ENCODE measurements around the gene HOXC9.

The HOXC9 gene

DNA sequence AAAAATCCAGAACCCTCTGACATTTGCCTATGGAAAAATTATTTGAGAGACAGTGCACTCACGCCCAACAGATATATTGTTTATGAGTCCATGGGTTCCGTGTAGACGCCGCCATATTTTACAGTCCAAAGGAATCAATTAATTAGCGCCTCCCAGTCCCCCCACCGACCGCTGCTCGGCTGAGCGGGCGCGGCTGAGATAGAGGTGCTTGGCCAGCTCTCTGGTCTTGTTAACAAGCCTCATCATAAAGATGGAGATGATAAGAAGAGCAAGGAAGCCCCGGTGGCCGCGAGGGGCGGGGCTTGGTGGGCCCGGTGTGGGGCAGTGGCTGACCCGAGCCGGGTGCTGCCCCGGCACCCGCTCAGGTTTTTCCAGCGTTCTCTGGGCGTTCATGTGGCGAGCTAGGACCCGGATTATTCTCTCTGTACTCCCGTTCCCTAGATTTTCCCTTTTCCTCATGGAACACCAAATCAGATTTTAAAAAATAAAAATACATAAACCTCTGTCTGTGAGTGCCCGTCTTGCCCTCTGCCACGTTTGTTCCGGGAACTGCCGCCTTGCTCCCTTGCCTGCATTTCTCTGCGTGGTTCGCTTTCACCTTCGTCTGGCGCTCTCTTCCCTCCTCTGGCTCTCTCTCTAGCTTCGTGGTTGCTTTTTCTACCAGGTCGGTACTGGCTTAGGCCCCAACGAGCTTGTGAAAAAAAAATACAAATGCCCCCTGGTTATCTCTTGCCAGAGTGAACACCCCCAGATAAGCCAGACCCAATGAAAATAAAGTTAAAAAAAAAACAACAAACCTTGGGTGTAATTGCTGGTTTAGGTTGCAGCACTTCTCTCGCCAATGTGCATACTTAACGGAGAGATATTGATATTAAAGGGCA is 36.3 kb upstream of the HOXC9 start:
- no peak for DNase-seq

DNA sequence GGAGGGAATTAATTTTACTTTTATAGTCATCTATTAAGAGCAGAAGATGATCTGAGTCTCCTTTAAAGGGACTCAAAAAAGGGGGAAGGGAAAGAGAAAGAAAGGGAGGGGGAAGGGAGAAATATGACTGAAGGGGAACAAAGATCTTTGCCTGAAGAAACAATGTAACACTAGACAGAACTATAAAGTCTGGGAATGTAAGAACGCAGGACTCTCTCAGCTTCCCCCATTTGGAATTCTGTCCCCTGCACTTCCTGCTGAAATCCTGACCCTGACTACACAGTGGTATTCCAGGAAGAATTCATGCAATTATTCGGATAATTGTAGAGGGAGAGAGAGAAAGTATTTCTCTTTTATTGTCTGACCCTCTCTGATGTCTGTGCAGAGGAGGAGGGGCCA is 35.6 kb upstream of the HOXC9 start:
- no peak for DNase-seq

DNA sequence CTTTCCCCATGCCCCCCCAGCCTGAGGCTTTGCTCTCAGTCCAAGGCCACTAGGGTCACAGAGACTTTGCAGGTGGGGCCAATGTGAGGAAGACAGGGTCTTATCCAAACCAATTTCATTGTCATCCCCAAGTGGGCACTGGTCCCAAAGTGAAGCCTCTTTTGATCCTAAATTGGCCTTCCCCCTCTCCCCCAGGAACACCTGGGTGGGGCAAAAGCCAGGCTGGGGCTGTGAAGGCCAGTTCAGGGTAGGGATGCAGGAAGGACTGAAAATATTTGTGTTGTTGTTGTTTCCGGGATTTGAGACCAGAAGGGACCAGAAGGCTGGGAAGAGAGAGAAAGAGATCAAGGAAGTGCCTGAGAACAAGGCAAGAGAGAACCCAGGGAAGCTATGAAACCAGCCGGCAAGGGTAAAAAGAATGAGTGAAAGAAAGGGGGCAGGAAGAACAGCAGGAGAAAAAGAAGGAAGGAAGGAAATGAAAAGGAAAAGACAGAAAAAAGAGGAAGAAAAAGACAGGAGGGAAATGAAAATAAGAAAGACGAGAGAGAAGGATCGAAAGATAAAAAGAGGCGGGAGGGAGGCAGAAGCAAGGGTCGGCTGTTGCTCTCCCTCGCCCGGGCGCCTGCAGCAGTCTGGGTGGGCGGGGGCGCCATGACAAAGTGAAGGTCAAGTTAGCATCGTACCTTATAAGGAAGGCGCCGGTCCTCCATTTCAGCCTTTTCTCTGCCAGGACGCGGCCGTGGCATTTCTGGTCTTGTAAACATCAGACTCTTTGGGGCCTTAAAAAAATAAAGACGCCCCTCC is 34.5 kb upstream of the HOXC9 start:
- DNase-seq: no peak

DNA sequence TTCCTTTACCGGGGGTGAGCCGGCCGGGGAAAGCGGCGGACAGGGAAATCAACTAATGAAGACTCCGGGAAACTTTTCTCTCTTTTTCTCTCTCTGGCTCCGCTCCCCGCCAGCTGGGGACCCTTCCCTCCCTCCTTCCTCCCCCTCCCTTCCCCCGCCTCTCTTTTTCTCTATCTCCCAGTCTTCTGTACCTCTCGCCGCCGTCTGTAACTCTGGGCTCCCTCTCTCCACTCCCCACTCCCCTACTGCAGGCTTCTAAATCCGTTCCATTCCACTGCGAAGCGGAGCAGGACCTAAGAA is 33.9 kb upstream of the HOXC9 start:
- DNase-seq: no peak

DNA sequence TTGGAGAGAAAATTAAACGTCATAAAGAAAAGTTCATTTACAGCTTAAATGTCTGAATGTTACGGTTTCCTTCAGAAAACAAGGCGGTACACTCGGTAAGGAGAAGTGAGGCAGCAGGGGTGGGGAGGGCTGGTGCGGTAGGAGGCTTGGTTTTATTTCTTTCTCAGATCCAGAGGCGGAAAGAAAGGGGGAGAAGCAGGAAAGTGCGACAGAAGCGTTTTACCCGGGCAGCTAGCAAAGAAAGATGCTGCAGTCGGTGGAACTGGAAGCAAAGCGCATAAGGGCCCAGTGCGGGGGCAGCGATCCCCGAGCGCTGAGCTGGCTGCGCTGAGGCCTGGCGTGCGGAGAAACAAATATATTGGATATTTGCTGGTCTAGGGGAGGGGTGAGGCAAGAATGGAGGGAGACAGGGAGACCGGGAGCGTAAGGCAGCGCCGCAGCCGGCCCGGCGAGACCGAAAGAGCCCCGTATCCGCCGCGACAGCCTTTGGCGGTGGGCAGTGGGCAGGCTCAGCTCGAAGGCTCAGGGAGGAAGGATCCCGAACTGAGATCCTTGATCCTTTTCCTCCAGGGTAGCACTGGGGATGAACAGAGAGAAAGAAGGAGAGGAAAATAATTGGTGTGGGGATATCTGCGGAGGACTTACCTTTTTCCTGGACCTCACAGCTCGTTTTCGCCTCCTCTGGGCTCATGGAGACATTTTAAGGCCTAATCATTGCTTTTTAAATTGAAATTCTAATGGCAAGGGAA is 33.4 kb upstream of the HOXC9 start:
- no peak for DNase-seq

DNA sequence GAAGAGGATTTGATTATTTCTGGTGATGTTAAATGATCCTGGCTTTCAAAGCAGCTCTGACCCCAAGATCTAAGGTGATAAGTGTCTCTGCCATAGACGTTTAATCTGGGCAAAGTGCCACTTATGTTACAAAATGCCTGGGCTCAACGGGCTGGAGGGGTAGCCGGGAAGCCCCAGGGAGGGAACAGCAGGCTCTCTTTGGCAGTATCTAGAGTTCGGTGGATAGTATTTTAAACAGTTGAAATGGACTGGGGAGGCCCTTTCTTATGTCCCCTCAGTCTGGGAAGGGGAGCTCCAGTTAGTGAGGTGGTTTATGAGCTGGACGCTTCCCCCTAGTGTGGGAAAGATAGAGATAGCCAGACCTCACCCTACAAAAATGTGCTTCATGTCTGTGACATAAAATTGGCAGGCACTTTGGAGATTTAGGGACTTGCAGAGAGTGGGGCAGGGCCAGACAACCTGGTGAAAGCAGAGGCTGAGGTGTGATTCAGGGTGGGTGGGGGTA is 32.5 kb upstream of the HOXC9 start:
- no peak for DNase-seq

DNA sequence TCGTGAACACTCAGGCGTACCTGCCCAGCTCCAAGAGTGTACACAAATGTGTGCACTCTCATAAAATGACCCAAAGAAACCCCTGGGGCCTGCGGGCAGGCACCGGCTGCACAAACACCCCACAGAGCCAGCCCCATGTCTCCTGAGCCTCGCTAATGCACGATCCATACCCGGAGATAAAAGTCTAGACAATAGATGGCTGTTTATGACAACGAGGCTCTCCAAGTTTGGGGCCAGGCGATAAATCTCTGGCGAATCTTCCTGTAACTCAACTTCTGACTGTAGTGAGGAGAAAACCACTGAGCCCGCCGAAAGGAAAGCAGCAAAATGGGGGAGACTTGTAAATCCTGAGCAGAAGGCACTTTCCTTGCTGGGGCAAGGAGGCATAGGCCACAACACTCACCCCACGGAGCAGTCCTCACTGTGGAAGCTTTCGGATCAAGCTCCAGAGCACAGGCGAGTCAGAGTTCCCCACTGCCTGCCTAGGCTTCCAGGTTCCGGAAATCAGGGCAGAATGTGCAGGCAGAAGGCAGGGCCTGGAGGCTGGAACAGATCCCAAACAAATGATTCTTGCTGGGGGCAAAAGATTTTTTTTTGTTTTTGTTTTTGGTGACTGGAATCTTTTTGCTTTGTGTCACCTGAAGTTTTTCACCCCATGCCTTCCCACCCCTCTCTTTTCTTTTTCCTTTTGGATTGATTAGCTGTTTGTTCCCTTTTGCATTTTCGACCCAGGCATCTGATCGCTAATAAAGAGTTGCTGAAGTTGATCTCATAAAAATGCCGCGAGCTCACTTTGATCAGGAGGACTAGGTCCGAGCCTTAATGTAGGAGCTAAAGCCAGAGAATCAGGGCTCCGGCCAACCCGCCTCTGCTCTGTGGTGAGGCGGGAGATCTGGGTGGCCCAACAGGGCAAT is 31.5 kb upstream of the HOXC9 start:
- no peak for DNase-seq

DNA sequence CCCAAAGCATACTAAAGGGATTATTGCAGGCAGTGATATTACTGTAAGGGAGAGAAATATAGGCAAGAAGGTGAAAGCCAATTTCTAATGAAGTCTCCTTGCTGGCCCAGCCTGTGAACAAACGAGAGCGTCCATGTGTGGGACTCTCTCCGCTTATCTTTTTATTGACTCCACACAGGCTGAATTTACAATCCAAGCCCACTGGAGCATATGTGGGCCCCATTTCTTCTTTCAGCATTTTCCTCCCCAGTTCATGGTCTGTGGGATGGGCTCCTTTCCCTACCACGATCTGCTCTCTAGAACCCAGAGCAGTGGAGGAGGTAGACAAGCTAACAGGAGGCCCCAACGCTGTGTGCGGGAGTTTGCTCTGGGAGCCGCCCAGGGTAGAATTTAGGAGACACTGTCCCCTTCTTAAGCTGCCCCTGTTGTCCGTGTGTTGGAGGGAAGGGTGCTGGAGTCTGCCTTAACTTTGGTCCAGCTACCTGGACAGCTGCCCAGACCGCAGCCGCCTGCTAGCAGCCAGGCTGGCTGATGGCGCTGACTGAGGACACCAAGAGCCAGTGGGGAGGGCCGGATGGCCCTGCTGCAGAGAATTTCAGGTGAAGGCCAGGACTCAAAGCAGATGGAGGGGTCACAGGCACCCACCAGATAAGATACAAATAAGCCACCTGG is 30.2 kb upstream of the HOXC9 start:
- no peak for DNase-seq

DNA sequence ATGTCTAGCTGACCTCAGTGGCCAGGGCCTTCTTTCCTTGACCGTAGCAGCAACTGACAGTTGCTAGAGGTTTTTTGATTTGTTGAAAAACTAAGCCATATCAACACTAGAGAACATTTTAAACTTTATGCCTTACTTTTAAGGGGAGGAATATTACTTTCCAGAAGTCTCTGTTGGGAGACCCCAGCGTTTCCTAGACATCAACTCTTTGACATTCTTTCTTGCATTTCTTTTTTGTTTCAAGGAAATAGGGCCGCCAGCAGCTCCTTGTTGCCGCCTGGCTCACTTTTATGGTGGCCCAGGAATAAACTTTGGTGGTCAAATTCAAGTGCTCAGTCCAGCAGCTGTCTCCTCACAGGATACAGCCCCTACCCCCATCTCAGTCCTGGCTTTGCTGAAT is 29.5 kb upstream of the HOXC9 start:
- no peak for DNase-seq

DNA sequence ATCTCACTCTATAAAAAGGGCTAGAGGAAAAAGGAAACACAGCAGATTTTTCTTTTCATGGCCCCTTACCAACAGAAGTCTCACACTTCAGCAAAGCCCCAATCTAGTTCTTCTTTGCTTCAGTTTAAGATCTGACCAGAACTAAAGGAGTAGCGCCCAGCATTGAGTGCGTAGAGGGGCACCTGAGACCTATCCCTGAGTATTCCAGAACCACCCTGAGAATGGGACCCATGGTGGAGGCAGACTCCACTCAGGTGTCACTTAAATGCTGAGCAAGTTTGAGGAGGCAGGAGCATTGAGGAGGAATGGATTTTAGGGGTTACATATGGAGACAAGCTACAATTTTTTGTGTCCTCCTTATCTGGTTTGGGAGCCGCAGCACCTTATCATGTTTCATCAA is 28.8 kb upstream of the HOXC9 start:
- DNase-seq: no peak

DNA sequence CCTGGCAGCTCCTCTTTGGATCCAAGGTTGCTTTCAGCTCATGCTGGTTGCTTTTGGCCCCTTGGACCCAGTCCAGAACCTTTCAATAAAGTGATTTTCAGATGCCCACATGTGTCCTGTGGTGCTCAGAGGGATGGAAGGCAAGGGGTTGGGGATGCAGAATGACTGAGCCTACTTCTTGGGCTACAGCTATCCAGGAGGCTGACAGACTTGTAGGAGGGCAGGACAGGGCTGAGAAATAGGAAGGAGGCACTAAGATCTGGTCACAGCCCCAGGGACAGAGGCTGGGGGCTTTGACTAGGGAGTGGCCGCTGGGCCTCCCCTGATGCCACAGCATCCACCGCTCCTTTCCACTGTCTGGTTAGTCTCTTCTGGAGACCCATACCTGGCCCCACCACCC is 28.3 kb upstream of the HOXC9 start:
- DNase-seq: no peak

DNA sequence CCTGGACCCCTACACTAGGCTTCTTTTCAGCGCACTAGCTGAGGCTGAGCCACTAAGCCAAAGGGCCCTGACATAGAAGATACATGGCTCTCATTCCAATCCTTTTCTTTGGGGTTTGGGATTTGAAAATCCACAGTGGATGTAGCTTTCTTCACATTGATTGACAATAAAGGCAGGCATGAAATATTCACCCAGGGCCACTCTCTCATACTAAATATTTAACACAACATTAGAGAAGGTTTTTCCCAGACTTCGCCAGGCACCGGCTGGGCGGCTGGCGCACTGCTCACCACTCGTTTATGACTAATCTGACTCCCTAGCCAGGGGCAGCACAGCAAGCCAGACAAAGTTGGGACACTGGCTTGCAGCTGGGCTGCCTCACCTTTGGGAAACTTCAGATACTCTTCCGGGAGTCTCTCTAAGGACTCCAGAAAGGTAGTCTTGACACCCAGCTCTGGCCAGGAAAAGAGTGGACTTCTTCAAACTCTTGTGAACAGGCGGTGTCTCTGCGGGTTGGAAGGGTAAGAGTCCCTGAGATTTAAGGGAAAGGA is 27.7 kb upstream of the HOXC9 start:
- DNase-seq: no peak

DNA sequence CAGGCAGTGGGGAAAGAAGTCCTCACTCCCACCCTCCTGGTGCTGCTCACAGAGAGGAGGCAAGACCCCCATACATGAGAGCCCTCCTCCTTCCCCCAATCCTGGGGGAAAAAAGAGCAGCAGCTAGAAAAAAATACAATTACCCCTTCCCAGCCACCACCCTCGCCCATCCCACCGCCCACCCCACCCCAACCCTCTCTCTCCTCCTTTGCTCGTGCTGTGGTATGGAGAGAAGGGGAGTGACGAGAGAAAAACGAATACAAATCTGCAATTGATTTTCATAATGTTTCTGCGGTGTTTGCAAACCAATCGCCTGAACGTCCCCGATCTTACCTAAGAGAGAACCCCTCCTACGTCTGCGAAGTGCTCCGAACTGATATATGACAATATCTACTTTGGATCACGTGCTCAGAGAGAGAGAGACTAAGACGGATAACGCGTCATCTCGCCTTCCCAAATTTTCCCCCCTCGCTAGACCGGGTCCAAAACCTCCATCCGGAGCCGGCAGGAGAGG is 27.2 kb upstream of the HOXC9 start, which contains the start of gene HOXC11:
Gene HOXC11 (plus strand): TSS at position 405 of the 514 bp plus-strand sequence. CDS start 116 bp downstream, outside the sequence.
- no peak for DNase-seq

DNA sequence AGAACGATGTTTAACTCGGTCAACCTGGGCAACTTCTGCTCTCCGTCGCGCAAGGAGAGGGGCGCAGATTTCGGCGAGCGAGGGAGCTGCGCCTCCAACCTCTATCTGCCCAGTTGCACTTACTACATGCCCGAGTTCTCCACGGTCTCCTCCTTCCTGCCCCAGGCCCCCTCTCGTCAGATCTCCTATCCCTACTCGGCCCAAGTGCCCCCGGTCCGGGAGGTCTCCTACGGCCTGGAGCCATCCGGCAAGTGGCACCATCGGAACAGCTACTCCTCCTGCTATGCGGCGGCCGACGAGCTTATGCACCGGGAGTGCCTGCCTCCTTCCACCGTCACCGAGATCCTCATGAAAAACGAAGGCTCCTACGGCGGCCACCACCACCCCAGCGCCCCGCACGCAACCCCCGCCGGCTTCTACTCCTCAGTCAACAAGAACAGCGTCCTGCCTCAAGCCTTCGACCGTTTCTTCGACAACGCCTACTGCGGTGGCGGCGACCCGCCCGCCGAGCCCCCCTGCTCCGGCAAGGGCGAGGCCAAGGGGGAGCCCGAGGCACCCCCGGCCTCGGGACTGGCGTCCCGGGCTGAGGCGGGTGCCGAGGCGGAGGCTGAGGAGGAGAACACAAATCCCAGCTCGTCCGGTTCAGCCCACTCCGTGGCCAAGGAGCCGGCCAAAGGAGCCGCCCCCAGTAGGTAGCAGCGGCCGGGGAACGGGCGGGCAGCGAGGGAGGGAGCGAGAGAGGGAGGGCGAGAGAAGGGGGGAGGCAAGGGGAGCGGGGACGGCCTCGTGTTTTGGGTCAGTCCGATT is 26.5 kb upstream of the HOXC9 start:
- no peak for DNase-seq

DNA sequence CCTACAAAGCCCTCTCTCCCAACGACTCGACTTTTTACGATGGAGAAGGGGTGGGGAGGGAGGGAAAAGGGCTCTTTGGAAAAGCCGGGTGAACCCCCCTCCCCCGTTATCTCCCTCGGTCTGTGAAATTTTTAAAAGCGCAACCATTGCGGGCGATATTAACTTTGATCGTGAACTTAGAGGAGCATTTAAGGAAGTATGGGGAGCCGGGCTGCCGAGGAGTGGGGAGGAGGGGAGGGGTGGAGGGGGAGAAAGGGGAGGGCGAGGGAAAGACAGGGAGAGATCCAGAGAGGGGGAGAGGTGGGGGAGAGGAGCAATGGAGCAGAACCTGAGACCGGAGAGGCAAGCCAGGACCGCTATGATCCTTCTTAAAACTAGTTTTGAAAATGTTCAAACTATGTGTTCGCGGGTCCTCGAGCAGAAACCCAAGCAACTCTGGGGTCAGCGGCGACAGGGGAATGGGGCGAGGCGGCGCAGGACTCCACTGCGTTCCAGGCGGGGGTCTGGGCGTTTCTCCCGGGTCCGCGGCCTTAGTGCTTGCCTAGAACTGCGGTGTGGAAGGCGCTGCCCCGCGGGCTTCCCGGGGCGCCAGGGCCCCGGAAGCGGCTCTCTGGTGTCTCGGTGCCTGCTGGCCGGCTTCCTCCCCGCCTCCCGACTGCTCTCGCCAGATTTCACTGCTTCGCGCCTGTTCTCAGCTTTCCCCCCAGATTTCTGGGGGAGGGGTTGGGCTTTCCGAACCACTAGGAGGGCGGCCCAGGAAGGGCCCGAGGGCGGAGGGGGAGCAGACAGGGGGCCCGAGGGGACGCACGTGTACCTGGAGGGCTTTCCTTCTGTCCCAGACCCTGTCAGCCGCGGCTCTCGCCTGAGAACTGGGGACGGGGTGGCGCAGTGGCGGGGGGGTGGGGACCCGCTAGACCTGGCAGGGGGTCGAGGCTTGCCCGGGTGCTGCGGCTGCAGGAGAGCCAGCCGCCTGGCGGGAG is 25.6 kb upstream of the HOXC9 start, which contains the start of gene HOTAIR:
Gene HOTAIR (minus strand): TSS at position 871 of the 980 bp plus-strand sequence.
- no peak for DNase-seq

DNA sequence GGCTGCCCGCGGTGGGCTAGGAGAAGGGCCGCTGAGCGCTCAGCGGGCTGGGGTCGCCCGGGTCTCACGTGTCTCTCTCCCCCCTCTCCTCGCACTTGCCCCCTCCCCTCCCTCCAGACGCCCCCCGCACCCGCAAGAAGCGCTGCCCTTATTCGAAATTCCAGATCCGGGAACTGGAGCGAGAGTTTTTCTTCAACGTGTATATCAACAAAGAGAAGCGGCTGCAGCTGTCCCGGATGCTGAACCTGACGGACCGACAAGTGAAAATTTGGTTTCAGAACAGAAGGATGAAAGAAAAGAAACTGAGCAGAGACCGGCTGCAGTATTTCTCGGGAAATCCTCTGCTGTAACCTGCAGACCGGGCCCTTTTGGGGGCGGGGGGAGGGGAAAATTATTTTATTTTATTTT is 24.9 kb upstream of the HOXC9 start:
- DNase-seq: no peak

DNA sequence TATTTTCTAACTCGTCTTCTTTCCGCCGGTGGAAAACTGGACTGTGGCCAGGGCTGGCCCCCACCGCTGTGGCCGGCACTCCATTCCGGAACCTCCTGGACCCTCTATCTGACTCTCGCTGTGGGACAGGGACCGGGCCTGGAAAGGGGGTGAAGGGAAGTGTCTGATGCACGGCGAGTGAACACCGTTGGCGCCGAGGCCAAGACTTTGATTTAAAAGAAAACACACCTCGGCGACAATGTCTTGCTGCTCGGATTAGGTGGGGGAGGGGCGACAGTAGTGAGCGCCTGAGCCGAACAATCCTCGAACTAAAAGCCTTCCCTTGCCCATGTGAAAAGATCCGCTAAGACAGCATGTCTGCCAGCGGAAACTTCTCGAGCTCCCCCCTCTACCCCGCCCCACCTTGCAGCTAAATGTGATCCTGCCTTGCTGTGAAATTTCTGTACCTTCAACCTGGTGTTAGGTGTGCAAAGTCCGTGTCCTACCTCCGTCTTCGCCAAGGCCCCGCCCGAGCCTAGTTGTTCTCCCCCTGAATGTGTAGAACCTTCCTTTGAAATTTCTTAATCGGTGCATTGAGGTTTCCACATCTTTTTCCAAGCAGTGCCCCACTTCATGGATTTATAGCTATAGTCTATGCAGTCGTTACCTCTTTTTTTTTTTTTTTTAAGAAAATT is 24.3 kb upstream of the HOXC9 start:
- no peak for DNase-seq

DNA sequence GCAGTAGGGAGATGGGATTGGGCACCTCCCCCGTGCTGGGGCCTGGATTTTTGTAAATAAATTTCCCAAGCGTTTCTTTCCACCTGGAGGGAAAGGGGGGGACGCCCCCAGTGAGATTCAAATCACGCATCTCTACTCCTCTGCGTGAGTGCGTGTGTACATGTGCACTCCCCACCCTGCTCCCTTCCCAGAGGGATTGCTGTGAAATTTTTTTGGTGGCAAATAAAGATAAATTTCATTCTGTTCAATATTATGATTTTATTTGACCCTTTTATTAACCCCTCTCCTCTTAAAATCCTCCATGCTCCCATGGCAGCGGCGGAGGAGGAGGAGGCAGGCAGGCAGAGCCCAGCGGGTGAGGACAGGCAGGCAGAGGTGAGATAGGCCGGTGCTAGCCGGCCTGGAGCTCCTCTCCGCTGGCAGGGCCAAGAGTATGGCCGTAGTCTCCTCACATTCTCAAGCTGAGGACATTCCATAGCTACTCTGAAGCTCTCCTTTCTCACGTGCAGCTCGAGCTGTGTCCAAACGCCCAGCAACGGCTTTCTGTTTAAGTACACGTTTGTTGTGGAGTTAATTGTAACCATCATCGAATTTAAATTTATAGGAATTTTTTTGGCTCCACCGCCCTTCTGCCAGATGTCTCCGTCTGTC is 23.7 kb upstream of the HOXC9 start:
- no peak for DNase-seq
